ENCODE data around the gene TMEM131L.

Gene TMEM131L

DNA sequence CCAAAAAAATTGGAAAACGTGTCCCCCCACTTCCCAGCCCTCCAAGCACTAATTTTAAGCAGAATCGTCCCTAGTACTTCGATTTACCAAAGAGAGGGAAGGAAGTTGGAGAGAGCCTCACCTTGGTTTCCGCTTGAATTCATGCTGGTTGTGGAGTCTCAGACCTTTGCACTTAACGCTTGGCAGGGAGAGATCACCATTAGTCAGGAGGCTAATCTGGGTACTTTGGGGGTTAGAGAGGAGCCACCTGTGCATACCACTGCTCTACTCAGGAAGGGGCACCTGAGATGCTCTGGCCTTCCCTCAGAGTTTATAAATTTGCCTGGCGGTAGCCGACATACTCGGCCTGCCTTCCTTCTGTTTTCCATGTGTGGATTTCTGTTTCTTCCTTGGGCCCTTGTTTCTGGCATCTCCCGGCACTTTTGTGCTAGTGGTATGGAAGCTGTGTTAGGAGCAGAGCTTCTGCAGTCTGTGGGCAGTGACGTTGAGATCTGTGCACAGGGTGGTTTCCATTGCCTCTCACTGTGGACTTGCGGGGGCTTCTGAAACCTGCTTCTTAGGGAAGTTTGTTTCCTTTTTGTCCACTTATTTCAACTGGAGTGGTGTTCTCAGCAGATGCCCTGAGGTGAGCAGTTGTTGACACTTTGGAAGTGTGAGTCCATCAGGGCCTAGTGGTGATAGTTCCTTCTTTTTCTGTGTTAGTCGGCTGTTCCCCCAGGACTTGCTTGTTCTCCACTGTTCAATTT, 104.2 kb downstream of the TMEM131L start:
- in situ Hi-C loops (cut with HindIII; ENCODE audit: low sequenced_read_pairs) = loop anchor here (5.0 kb wide), 1 partner anchor 233 kb away; no protein-coding TSS in a partner anchor

DNA sequence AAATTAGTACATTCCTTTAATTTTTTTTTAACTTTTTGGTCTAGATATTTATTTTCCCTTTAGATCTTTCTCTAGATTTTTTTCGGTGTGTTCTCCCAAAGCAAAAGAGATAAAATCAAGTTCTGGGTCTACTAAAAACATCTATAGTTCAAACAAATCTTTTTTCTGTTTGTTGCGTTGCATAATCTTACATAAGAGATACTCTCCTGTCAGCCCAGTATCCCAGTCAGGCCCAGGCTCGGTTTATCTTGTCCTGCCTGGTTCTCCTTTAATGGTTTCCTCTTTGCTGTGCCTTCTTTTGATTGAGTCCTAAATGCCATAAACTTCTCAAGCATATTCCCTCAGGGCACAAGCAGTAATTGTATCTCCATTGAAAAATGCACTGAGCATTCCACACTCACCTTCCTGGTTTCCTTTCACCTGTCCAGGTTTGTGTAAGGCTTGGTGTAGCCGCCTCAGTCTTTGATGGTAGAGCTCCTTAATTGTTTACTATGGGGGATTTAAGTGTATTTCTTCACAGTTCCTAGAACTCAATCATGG, 104.9 kb downstream of the TMEM131L start:
- in situ Hi-C loops (cut with HindIII; ENCODE audit: low sequenced_read_pairs) = loop anchor here (5.0 kb wide), 1 partner anchor 234 kb away; no protein-coding TSS in a partner anchor

DNA sequence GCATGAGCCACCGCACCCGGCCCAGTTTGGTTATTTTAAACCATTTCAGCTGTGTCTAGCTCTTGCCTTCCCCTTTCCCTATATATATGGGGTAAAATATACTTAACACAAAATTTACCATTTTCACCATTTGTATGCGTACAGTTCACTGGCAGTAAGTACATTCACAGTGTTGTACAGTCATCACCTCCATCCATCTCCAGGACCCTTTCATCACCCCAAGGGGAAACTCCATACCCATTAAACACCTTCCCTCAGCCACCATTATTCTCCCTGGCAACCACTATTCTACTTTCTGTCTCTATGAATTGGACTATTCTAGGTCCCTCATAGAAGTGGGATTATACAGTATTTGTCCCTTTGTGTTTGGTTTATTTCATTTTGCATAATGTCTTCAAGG, 106.4 kb downstream of the TMEM131L start:
- in situ Hi-C loops (cut with HindIII; ENCODE audit: low sequenced_read_pairs) = loop anchor here (5.0 kb wide), 1 partner anchor 235 kb away; no protein-coding TSS in a partner anchor

DNA sequence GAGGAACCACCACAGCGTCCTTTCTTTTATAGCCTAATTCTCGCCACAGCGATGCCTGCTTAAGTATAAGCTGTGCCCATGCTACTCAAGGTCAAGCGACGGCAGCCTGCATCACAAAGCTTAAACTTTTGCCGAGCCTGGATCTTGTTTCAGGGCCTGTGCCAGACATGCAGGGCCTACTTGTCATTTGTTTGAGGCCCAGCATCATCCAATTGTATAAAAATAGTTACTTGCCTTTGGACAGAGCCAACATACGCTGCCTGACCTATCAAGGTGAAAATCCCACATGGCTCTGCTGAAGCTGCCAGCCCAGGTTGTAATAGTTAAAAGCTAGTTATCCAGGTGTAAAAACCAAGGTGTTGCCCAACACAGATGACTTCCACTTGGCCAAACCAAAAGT, 107.1 kb downstream of the TMEM131L start:
- in situ Hi-C loops (cut with HindIII; ENCODE audit: low sequenced_read_pairs) = loop anchor here (5.0 kb wide), 1 partner anchor 236 kb away; no protein-coding TSS in a partner anchor

DNA sequence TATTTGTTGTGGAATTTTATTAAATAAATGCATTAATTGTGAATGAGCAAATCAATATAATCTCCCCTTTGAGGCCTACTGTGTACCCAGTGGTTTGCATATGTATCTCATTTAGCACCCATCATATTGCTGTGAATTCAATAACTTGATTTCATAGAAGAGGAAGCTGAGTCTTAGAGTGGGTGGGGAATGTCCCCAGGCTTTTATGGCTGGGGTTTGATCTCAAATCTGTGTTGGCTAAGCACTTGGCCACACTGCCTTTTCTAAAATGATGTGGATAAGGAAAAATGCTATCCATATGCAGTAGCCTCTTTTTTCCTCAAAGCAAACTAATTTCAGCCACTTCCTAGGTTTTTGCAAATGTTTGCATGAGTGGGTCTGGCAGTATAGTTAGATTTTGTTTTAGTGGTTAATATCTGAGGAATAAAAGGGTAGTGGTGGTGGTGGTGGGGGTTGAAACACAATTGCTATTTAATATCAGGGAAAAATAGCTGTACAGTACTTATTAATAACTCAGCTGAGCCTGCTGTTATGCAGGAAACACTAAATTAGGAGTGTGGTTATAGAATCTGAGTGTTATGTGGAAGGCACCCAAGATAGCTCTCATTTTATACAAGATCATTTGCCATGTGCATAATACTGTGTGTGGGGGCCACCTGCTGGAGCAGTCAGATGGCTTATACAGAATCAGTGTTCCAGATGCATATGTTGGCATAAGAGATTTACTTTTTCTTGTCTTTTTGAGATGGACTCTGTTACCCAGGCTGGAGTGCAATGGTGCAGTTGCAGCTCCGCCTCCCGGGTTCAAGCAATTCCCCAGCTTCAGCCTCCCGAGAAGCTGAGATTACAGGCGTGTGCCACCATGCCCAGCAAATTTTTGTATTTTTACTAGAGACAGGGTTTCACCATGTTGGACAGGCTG, 108.0 kb downstream of the TMEM131L start:
- in situ Hi-C loops (cut with HindIII; ENCODE audit: low sequenced_read_pairs) = loop anchor here (5.0 kb wide), 1 partner anchor 237 kb away; no protein-coding TSS in a partner anchor

DNA sequence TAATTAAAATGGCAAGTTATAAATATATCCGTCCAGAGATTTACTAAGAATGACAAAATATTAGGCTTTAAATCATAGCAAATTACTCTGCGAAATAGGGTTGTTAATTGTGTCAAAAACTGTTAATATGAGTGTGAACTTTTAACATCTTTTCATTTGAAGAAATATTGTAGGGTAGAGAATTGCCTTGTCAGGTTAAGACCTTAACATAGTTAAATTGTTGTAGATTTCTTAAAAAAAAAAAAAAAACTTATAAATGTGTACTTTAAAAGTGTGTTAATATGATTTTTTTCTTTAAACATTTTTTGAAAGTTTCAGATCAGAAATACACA, 110.2 kb downstream of the TMEM131L start:
- in situ Hi-C loops (cut with HindIII; ENCODE audit: low sequenced_read_pairs) = no loop called here

DNA sequence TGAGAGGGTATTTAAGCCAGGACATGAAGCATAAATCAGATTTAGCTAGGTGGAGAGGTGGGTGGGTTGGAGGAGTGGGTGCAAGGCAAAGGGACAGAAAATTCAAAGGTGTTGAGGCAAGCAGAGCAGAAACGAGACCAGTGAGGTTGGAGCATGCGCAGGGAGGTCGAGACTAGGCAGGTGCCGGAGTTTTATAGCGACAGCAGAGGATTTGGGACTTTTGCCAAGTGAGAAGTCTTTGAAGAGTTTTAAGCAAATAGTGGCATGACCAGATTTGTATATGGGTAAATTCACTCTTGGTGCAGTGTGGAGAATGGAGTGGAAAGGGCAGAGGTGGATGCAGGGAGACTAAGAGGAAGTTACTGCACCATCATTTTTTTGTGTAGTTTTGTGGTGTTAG, 110.9 kb downstream of the TMEM131L start:
- in situ Hi-C loops (cut with HindIII; ENCODE audit: low sequenced_read_pairs) = no loop called here

DNA sequence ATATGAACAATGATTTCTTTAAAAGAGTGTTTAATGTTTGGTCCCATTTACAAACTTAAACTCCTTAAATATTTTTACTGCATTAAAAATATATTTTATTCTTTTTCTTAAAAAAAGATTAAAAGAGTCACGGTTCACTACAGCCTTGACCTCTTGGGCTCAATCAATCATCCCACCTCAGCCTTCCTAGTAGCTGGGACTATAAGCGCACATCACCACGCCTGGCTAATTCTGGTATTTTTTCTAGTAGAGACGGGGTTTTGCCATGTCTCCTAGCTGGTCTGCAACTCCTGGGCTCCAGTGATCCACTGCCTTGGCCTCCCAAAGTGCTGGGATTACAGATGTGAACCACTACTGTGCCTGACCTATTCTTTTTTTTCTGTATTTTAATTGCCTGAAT, 113.2 kb downstream of the TMEM131L start:
- in situ Hi-C loops (cut with HindIII; ENCODE audit: low sequenced_read_pairs) = no loop called here

DNA sequence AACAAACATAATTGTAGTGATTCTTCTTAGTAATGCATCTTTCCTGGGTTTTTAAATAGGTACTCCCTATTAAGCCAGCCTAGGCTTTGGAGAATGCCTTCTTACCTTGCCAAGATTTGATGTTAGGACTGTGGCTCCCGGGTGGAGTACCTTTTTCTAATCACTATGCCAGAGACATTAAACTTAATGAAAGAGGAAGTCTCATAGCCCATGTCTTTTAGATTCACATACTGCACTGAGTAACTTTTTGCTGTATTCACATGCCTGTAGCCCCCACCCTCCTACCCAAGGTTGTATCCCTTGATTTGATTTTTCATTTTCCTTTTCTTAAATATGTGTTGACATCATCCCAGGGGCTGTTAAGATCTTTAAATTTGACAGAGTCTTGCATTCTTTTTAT, 113.7 kb downstream of the TMEM131L start:
- in situ Hi-C loops (cut with HindIII; ENCODE audit: low sequenced_read_pairs) = no loop called here

DNA sequence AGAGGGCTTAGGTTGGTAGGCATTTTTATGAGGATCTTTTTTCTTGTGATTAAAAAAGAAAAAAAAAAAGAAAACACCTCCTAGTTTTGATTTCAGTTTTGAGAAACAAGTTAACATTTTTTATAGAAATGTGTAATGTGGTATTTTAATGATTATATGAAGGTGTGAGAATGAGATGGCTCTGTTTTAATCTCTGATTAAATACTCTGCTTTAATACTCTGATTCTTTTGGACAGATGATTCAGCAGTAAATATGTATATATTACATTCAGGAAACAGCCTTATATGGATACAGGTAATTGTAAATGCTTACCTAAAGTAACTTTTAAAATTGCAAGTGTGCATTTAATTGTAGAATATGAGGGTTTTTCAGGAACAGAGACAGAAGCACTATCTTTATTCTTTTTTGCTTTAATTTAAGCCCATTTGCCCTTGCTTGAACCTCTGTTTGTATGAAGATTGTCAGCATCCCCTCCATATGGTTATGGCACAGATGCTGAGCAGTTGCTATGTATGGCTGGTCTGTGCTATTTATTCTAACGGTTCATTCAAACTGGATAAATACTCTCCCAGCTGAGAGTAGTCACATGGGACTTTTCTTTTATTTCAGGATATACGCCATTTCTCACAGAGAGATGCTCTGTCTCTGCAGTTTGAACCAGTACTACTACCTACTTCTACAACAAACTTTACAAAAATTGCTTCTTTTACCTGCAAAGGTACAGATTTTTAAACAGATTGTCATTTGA, 117.0 kb downstream of the TMEM131L start:
- in situ Hi-C loops (cut with HindIII; ENCODE audit: low sequenced_read_pairs) = no loop called here

DNA sequence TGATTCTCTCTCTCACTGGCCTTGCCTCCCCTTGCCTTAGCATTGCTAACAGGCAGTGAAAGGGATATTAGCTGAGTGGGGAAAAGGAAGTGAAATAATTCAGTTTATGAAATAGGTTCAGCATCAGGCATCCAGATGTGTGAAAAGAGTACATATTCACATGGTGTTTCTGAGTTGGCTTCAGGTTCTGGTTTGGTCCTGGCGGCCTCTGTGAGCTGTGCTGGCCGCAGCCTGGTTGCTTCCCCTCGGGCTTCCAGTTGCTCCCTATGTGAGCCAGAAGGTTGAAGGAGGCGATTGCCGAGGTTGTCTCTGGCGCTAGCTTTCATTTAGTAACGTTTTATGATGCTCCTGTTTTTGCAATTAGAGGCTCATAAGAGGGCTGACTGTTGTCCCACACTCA, 118.9 kb downstream of the TMEM131L start:
- in situ Hi-C loops (cut with HindIII; ENCODE audit: low sequenced_read_pairs) = no loop called here

DNA sequence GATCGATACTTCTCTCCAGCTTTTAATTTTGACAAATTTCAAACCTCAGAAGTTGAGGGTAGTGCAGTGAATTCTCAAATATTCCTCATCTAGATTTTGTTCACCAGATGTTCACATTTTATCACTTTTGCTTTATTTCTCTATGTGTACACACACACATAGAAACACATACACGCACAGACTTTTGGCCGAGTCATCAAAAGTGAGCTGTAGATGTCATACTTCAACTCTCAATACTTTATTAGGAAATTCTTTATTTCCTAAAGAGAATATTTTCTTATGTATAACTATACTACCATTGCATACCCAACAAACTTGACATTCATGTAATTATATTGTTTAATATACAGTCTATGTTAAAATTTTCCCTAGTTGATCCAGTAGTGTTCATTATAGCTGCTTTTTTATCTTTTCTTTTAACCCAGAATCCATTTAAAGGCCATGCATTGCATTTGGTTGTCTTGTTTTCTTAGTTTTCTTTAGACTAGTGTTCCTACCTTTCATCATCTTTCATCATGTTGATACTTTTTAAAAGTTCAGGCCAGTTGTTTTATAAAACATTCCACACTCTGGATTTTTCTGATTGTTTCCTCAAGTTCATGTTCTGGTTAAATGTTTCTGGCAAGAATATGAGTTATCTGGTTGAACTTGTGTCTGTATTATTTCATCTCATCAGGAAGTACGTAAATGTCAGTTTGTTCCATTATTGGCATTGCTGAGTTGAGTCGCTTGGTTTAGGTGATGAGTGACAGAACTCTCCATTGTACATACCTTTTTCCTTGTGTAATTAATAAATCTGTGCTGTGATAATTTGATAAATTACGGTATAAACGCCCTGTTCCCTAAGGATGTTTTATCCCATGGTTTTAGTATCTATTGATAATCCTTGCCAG, 123.8 kb downstream of the TMEM131L start:
- in situ Hi-C loops (cut with HindIII; ENCODE audit: low sequenced_read_pairs) = no loop called here

DNA sequence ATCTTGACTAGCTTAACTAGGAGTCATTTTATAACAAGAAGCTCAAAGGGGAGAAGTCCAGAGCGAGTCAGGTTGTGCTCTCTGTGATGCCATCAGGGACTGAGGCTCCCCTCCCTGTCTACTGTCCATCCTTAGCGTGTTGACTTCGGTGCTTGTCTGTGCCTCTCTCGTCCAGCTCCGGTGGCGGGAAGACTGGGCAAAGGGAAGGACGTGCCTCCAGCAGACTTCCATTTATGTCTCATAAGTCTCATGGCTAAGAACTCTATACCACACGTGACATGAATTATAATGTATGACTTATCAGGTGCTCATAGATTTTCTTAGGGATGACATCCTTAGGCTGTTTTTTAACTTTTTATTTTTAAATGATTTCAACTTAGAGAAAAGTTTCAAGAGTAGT, 125.3 kb downstream of the TMEM131L start:
- in situ Hi-C loops (cut with HindIII; ENCODE audit: low sequenced_read_pairs) = no loop called here

DNA sequence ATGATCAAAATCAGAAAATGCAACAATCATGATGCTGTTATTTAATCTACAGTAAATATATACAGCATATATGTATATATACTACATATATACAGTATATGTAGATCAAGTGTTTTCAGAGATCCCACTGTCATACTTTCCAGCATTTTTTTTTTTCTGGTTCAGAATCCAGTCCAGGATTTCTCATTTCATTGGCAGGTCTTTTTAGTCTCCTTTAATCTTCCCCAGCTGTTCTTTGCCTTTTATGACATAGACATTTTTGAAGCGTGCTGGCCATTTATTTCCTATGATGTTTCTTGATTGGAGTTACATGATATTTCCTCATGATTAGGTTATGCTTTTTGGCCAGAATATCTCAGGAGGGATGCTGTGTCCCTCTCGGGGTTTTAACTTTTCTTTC, 125.9 kb downstream of the TMEM131L start:
- in situ Hi-C loops (cut with HindIII; ENCODE audit: low sequenced_read_pairs) = no loop called here

DNA sequence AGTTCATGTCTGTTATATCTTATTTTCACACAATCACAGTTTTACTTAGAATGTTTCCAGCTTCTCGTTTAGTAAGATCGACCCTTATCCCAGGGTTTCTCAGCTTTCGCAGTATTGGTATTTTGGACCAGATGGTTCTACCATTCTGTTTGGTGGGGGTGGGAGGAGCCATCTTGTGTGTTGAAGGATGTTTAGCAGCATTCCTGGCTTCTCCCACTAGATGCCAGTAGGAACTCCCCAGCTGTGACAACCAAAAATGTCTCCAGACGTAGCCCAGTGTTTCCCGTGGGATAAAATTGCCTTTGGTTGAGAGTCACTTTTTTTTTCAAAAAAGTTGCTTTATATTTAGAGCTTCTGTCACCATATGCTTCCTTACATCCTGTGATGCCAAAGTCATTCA, 127.0 kb downstream of the TMEM131L start:
- in situ Hi-C loops (cut with HindIII; ENCODE audit: low sequenced_read_pairs) = no loop called here

DNA sequence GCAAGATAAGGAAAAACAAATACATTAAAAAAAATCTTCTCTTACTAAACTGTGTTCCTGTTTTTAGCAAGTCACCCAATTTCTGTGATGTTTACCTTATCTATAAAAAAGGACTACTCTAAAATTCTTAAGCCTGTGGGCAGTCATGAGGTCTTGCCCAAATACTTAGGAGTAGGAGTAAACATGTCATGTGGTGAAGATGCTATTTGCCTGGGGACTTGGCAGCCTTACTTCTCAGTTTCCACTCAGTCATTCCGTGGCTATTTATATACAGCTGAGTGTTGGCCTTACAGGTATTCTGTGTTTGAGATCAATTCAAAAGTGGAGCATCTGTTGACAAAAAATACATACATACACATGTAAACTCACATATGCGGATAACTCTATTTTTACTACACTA, 128.1 kb downstream of the TMEM131L start:
- in situ Hi-C loops (cut with HindIII; ENCODE audit: low sequenced_read_pairs) = no loop called here

DNA sequence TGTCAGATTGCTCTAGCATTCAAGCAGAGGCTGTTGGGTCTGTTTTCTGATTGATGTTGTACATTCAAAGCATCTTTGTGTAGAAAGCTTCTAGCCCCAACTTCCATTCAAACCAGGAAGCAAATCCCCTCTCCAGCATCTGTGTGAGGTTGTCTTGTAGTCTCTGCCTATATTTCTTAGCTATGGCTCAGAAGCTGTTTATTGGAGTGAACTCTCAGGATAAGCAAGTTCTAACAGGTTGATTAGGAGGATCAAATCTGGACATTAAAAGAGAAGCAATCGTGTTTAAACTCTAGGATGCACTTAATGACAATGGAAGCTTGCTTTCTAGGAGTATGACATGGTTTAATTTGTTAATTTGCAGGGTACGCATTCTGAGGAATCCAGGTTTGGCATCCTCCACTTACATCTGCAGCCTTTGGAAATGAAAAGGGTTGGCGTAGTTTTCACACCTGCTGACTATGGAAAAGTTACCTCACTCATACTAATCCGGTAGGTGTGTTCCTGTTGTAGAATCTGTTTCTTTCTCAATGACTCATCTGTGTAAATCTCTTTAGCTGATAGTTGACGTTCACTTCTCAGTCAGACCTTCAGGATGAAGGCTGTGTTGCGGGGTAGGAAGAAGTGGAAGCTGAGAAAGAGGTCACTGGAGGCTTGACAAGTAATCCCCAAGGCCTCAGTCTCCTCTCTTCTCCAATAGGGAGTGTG, 129.9 kb downstream of the TMEM131L start:
- in situ Hi-C loops (cut with HindIII; ENCODE audit: low sequenced_read_pairs) = no loop called here

DNA sequence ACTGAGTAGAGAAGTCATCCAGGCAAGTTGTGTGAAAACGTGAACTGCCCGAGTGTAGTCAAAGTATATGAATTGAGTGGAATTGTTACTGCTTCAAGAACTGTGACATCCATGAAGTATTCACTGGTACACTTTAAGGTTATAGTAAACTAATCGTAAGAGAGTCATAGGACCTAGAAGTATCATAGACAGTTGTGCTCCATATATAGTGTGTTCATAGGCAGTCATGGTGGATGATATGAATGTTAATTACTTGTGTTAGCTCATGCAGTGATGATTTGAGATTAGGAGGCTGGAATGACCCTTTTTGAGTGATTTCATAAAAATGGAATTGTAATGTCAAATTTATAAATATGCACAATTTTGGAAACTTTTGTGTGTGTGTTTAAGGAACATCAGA, 136.6 kb downstream of the TMEM131L start:
- in situ Hi-C loops (cut with HindIII; ENCODE audit: low sequenced_read_pairs) = no loop called here

DNA sequence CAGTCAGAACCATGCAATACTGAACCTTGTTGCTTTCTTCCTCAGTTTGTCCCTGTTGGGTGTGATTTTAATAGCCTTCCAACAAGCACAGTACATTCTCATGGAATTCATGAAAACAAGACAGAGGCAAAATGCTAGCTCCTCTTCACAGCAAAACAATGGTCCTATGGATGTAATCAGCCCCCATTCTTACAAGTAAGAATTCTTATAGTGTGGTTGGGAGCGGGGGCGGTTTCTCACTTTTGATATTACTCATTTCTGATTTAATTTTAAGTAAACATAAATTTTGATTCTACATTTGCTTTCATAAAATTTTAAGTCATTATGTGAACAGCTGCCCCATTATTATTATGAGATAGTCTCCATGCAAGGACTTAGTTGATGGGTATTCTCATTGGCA, 137.1 kb downstream of the TMEM131L start:
- in situ Hi-C loops (cut with HindIII; ENCODE audit: low sequenced_read_pairs) = no loop called here

Measured in endothelial cell of hepatic sinusoid (primary cell).